ENCODE measurements around the gene F8.
"Not testable (repeated sequence)": the region's sequence is repeated elsewhere in the genome, so short reads cannot be mapped to it uniquely, and the experiment has no call there.

GRCh38 chrX:154924771-154925170 is 97.8 kb downstream of the F8 start:
- not testable (repeated sequence) for TF ChIP-seq CTCF, POLR2A (IDR thresholded peaks at IDR 0.05)
